ENCODE data around the gene CELA3B. TPM values are rescaled to one million over a fixed set of nuclear protein-coding genes. Genes with fewer than 3 reads are reported as not detected.
"Not testable (repeated sequence)": the region's sequence is repeated elsewhere in the genome, so short reads cannot be mapped to it uniquely, and the experiment has no call there.

CELA3B gene, protein sequence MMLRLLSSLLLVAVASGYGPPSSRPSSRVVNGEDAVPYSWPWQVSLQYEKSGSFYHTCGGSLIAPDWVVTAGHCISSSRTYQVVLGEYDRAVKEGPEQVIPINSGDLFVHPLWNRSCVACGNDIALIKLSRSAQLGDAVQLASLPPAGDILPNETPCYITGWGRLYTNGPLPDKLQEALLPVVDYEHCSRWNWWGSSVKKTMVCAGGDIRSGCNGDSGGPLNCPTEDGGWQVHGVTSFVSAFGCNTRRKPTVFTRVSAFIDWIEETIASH
- total RNA-seq (2021; ENCODE audit: unreplicated experiment) (3.4 TPM), Bru-seq, nascent RNA (not detected), BruChase-seq, experiment 1, labeled RNA remaining after a 2-hour chase (not detected), BruChase-seq, experiment 2, labeled RNA remaining after a 6-hour chase (not detected)
- not detected for polyA plus RNA-seq (2012; ENCODE audit: insufficient read length)
- long read RNA-seq = 0 reads

GRCh38 chr1:21976703-21977239, at the start of gene CELA3B:
CELA3B (plus strand) TSS chr1:21977022; CDS start chr1:21977040, 18 bp downstream.
- CTCF ChIA-PET; POLR2A ChIA-PET; DNase-seq (ENCODE audit: low read depth, low spot score); H3K4me1 ChIP-seq (ENCODE audit: control insufficient read depth, insufficient read depth, low read length); H3K27me3 ChIP-seq (ENCODE audit: control insufficient read depth, insufficient read depth, low read length); H3K4me3 ChIP-seq (ENCODE audit: low read depth in 2 of 2, low read length in 2 of 2); H3K9me3 ChIP-seq (ENCODE audit: control insufficient read depth, insufficient read depth, low read depth, low read length); BruUV-seq (replicated peaks); in situ Hi-C loops (cut with HindIII; ENCODE audit: low pct_unique_long_range_greater_than_20kb, low sequenced_read_pairs); ATAC-seq; H3K36me3 ChIP-seq (ENCODE audit: control insufficient read depth, insufficient read depth, low read length); intact Hi-C loops (cut with micrococcal nuclease; ENCODE audit: unreplicated experiment): not testable (repeated sequence)
- peak within 1 kb of the TSS; percentile 54; the same call in 1 of the 2 replicates for H3K27ac ChIP-seq (ENCODE audit: low read length)

GRCh38 chr1:21927533-21928237, 49.1 kb upstream of the CELA3B start:
- no peak overlapping the region for H3K4me3 ChIP-seq (ENCODE audit: low read depth in 2 of 2, low read length in 2 of 2)
- TF ChIP-seq, protein P1, sequence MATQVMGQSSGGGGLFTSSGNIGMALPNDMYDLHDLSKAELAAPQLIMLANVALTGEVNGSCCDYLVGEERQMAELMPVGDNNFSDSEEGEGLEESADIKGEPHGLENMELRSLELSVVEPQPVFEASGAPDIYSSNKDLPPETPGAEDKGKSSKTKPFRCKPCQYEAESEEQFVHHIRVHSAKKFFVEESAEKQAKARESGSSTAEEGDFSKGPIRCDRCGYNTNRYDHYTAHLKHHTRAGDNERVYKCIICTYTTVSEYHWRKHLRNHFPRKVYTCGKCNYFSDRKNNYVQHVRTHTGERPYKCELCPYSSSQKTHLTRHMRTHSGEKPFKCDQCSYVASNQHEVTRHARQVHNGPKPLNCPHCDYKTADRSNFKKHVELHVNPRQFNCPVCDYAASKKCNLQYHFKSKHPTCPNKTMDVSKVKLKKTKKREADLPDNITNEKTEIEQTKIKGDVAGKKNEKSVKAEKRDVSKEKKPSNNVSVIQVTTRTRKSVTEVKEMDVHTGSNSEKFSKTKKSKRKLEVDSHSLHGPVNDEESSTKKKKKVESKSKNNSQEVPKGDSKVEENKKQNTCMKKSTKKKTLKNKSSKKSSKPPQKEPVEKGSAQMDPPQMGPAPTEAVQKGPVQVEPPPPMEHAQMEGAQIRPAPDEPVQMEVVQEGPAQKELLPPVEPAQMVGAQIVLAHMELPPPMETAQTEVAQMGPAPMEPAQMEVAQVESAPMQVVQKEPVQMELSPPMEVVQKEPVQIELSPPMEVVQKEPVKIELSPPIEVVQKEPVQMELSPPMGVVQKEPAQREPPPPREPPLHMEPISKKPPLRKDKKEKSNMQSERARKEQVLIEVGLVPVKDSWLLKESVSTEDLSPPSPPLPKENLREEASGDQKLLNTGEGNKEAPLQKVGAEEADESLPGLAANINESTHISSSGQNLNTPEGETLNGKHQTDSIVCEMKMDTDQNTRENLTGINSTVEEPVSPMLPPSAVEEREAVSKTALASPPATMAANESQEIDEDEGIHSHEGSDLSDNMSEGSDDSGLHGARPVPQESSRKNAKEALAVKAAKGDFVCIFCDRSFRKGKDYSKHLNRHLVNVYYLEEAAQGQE (IDR thresholded peaks at IDR 0.05; ENCODE audit: insufficient read depth in 1 of 2, low read depth in 2 of 2, low read length in 1 of 2) = no peak
- TF ChIP-seq POLR2AphosphoS5 (IDR thresholded peaks at IDR 0.05; ENCODE audit: low read depth, low read length) (no peak), SIN3A (IDR thresholded peaks at IDR 0.05; ENCODE audit: borderline replicate concordance, insufficient read depth, low read depth, low read length) (no peak), TCF7L2 (IDR thresholded peaks at IDR 0.05; ENCODE audit: low read depth, low read length) (no peak), CTCF (IDR thresholded peaks at IDR 0.05) (no peak)
- peak overlapping the region; percentile 77 for H3K27ac ChIP-seq (ENCODE audit: low read length)
- intact Hi-C loops (cut with micrococcal nuclease; ENCODE audit: unreplicated experiment) (no loop called here), in situ Hi-C loops (cut with HindIII; ENCODE audit: low pct_unique_long_range_greater_than_20kb, low sequenced_read_pairs) (no loop called here)
- ATAC-seq = peak; percentile 38
- H3K9me3 ChIP-seq (ENCODE audit: control insufficient read depth, insufficient read depth, low read depth, low read length) = no peaks in the 10 kb centered on the region
- no peaks in the 10 kb centered on the region for H3K36me3 ChIP-seq (ENCODE audit: control insufficient read depth, insufficient read depth, low read length)
- CTCF ChIA-PET = no interaction called here
- BruUV-seq (replicated peaks) = no TSS peak
- H3K27me3 ChIP-seq (ENCODE audit: control insufficient read depth, insufficient read depth, low read length) = no peaks in the 10 kb centered on the region
- POLR2A ChIA-PET = interaction anchor here (0.6 kb wide), 1 partner anchor 11 kb away, joined by 3 read pairs; no protein-coding TSS in a partner anchor
- no peak for DNase-seq (ENCODE audit: low read depth, low spot score)
- peaks cover 74% of the 10 kb centered on the region for H3K4me1 ChIP-seq (ENCODE audit: control insufficient read depth, insufficient read depth, low read length)

All from Panc1 (cell line).